ENCODE results near the gene SLC2A10.
A peak's percentile ranks its signal among the peaks of the same experiment; 100 is the strongest.
"Not testable (repeated sequence)": the region's sequence is repeated elsewhere in the genome, so short reads cannot be mapped to it uniquely, and the experiment has no call there.

The SLC2A10 gene

DNA sequence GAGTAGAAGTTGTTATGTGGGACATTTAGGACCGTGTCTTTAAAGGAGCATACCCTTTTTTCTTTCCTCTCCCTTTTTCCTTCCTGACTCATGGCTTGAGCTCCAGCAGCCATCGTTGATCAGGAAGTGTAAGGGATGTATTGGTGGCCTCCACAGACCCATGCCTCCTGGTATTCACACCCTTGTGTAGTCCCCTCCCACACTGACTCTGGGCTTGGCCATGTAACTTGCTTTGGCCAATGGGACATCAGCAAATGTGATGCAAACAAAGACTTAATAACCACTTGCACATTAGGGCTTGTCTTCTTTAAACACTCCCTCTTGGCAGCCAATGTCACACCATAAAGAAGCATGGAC lies 39.2 kb upstream of the SLC2A10 start:
- peak overlapping the region; percentile 80 for H3K27ac ChIP-seq
- no peak for TF ChIP-seq CTCF (conservative IDR thresholded peaks at IDR 0.05)

- TF ChIP-seq CTCF (conservative IDR thresholded peaks at IDR 0.05): no peak
- peak overlapping the region; percentile 80 for H3K27ac ChIP-seq
Measured at GRCh38 chr20:46670585-46671584, 38.6 kb upstream of the SLC2A10 start.

- no peak for TF ChIP-seq CTCF (conservative IDR thresholded peaks at IDR 0.05)
- peak overlapping the region; percentile 80 for H3K27ac ChIP-seq
Measured at GRCh38 chr20:46671866-46672542, 37.4 kb upstream of the SLC2A10 start.

DNA sequence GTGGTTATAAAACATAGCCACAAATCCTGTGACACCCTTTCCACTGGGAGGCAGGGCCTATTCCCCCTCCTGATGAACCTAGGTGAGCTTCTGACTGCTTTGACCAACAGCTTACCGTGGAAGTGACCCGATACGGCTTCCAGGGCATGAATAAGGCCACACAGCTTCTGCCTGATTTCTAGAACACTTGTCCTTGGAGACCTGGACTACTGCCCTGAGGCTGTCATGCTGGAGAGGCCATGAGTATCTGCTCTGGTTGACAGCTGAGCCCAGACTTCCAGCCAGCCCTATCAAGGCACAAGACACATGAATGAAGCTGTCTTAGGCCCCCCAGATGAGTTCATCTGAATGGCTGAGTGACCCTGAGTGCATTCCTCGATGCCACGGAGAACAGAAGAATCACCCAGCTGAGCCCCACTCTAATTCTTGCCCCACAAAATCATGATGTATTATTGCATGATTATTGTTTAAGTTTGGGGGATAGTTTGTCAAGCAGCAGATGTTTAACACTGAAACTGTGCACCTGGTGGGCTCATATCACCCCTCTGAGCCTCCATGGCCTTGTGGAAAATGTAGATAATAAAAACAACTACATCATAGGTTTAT lies 36.8 kb upstream of the SLC2A10 start:
- H3K27ac ChIP-seq: peak overlapping the region; percentile 80
- TF ChIP-seq CTCF (conservative IDR thresholded peaks at IDR 0.05): no peak

DNA sequence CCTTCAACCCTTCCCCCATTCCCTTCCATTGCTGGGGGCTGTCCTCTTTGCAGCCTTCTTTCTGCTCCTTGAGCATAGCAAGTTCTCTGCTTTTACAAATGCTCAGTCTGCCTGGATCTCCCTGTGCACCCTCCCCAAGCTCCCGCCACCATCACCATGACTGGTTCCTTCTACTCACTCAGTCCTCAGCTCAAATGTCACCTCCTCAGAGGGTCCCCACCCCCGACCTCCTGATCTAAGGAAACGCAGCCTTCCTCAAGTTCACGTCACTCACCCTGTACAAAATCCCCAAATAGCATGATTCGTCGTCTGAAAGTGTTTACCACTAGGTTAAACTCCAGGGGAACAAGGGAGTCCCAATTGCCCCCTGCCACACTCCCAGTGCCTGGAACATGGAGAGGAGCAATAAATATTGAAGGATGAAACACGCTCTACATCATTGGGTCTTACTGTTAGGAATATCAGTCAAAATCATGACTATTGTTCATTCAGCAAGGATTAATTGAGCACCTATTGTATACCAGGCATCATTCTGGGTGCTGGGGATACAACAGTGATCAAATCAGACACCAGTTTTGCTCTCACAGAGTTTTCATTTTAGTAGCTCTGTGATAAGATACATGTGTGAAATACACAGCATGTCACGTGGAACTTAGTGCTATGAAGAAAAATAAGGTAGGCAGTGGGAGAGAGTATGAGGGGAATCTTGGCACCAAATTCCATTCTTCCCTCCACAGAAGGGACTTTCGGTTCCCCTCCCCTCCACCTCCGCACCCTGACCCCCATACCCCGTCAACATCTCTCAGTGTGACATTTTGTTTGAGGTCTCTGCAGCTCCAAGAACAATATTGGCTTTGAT lies 35.8 kb upstream of the SLC2A10 start:
- no peak for TF ChIP-seq CTCF (conservative IDR thresholded peaks at IDR 0.05)
- no peak overlapping the region for H3K27ac ChIP-seq

DNA sequence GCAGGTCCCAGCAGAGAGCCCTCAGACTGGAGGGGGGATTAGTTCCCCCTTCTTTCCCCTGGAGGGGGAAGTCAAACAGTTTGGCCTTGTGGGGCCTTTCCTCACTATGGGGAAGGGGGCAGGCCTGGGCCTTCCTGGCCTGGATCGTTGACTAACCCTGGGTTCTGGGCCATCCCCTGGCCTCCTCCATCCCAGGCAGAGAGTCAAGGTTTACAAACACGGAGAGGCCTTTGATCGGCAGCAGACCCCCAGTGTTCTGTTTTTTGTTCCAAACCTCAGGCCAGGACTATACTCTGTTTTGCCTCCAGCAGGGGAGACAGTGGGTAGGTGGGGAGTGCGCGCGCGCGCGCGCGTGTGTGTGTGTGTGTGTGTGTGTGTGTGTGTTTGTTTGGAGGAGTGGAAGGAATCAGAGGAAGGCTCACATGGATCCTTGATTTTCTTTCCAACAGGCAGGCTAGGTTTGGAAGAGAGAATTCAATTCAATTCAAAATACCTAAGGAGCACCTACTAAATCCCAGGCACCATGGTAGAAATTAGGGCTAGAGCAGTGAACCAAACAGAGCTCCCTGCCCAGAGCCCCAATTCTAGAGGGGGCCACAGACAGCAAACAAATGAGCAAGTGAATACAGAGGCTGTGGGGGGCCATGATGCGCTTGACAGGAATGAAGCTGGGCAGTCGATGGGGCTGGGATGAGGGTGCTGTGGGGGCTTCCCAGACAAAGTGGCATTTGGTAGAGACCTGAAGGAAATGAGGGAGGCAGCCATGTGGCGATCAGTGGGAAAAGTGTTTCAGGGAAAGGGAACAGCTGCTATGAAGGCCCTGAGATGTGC lies 35.0 kb upstream of the SLC2A10 start:
- TF ChIP-seq CTCF (conservative IDR thresholded peaks at IDR 0.05): no peak

GRCh38 chr20:46676649-46677316 lies 32.7 kb upstream of the SLC2A10 start:
- H3K27ac ChIP-seq: not testable (repeated sequence)

More for the DNA sequence above, 35.0 kb upstream of the SLC2A10 start:
- no peak overlapping the region for H3K27ac ChIP-seq

Data from VCaP (cell line).